NK-92 (cell line): ENCODE measurements around the gene ARSB.
"Not testable (repeated sequence)": the region's sequence is repeated elsewhere in the genome, so short reads cannot be mapped to it uniquely, and the experiment has no call there.

Experiments
- DNase-seq: peaks from one replicate; lab custom pipeline; 2025; ENCODE audit not compliant: unreplicated experiment; lab: John Stamatoyannopoulos, UW

ARSB gene

DNA sequence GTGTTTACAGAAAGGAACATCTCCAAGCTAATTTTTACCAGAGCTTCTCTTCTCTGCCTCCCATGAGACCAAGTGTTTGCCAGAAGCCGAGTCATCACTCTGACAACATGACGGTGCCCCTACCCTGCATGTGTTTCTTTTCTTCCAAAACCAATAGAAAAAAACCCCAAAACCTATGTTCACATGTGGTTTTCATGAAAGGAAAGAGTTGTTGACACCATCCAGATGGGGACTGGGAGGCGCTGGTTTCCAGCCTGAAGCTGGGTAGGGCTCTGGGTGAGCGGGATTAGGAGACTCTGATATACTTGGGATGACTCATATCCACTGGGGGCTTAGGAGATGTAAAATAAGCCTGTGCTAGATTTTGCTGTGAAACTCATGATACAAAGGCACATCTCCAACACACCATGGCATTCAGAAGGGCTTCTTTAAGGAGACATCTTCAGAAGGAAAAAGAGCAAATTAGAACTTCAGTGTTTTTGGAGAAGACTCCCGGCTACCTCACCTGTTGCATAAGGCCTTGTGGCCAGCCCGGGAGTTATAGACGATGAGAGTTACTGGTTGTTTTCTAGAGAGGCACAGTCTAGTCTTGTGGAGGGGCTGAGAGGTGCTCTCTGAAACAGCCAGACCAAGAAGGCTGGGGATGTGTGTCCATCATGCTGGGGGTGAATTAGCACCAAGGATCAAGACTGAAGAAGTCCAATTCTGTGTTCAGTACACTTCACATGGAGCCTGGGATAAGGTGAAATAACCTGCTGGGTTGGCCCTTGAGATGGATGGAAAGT lies 227.6 kb downstream of the ARSB start:
- DNase-seq: no peak

DNA sequence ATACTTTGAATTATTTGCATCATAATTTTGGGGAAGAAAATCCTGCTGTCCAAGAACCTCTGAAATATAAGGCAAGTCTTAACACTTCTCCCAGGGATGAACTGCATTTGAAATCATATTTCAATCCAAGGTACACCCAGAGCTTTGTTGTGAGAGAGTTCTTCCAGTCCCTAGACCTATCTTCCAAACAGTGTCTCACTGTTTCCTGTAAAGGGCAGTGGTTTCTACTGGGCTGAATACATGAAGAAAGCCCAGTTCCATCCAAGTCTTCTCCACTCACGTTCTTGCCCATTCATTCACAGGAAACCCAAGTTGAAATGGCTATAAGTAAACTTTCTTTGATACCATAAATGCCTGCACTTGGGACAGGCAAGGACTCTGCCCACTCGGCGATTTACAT lies 228.3 kb downstream of the ARSB start:
- DNase-seq: no peak

DNA sequence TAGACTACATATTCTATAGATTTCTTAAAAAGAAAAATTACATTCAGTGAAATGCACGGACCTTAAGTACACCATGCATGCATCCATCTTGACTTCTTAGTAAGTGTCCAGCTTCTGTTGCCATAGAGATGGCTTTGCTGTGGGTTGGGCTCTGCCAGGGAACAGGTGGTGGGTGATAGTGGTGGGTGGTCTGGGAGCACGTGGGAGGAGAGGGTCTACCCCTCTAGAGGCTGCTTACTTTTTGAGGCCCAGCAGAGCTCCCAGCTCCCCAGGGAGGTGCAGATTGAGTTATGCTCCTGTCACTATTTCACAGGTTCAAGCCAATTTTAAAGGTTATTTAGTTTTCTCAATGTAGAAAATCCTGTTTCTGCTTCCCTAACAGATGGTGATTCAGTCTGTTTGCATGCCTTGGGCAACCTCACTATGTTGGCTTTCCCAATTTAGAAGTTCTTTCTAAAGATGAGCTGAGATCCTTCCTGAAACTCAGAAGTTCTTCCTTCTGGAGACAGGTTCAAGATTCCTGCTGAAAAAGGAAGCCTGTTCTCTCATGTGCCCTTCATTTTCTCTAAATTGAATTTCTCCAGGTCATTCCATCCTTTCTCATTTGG lies 229.2 kb downstream of the ARSB start:
- DNase-seq: no peak

DNA sequence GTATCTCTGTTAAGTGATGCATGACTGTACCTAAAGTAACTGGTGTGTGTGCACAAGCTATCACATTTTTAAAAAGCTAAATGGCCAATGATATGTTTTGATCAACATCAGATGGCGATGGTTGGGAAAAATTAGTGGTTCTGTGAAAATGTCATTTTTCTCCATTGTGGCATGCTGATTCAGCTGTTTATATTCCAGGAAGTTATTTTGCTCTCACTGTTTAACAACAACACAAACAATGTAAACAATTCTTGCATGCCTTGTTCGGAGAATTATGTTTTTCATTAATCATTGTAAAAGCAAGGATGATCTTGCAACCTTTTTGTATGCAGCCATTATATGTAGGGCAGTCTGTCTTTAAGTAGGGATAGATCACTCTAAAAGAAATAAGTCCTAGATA lies 230.5 kb downstream of the ARSB start:
- no peak for DNase-seq

DNA sequence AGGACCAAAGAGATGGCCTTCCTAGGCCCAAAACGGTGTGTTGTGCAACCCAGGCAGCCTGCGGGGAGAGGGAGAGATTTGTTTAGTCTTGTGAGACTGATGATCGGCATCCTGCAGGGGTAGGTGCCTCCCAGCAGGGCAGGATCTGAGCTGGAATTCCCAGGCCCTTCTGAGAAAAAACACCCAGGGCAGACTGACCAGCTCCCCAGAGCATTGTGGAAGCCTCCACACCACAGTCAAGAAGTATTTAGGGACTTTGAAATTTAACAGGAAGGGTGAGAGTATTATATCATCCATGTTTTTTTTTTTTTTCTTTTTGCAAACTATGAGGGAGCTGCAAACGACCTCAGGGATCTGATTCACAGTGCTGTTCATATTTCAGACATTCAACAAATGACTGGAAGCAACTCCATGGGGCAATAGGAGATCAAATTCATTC lies 232.0 kb downstream of the ARSB start:
- no peak for DNase-seq

DNA sequence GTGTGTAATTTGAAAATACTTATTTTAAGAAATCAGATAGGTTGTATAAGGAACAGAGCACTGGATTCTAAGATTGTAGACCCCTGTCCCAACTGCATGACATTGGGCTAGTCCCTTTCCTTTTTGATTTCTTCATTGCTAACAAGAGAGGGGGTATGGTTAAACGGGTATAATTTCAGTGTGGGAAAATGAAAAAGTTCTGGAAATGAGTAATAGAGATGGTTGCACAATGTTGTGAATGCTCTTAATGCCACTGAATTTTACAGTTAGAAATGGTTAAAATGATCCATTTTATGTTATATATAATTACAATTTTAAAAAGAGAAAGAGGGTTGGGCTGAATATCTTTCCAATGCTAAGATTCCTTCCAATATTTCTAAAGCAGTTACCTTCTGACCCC lies 233.2 kb downstream of the ARSB start:
- no peak for DNase-seq

DNA sequence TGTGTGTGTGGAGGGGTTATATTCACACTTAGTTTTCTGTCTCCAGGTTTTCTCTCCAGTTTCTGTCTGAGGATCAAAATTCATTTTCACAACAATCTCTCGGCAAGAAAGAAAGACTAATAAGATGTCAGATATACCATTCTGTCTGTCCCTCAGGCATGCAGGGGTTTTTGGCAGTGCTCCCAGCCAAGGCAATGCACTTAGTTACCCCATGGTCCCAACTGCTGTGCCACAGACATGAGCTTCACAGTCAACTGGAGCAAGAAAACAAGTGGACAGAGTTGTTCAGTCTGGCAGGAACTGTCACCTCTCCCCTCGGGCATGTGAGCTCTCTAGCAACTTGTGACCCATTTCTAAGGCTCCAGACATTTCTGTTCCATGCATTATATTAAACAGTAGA lies 234.8 kb downstream of the ARSB start:
- no peak for DNase-seq

DNA sequence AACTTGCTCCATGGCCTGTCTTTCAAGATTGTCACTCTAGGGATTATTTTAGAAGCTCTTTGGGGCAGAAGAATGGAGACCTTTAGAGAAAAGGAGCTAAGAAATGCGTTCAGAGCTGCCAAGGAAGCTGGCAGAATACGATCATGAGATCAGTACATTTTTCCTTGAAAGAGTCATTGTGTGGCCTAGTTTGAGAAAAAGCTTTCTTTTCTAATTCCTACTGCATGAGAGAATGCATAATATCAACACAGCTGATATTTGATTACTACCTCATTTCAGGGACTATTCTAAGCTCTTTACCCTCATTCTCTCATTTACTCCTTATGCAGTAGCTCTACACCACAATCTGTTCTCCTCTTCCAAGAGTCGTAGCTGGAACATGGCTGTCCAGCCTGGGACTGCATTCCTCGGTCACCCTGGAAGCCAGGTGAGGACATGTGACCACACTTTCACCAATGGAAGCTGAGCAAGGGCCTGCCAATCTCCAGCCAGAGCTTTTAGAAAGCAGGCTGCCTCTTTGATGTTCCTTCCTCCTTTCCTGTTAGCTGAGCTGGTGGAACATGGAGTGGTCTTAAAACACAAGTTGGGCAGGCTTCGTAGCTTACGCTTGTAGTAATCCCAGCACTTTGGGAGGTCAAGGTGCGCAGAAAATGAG lies 237.3 kb downstream of the ARSB start:
- no peak for DNase-seq

DNA sequence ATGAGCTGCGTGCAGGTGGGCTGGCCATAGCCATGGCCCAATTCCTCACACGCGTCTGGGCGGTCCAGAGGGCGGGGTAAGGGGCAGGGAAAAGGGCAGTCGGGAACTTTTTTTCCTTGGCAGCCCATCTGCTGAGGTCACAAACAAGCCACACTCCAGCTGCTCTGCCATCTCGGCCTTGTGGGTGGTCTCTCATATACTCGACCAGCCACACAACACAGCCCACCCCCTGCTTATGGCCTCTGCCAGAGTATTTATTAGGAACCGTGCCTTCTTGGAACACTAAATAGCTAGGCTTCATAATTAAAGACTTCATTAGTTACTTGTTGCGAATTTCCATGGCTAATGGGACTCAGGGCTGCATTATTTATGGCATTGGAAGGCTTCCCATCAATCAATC lies 238.1 kb downstream of the ARSB start:
- DNase-seq: no peak

DNA sequence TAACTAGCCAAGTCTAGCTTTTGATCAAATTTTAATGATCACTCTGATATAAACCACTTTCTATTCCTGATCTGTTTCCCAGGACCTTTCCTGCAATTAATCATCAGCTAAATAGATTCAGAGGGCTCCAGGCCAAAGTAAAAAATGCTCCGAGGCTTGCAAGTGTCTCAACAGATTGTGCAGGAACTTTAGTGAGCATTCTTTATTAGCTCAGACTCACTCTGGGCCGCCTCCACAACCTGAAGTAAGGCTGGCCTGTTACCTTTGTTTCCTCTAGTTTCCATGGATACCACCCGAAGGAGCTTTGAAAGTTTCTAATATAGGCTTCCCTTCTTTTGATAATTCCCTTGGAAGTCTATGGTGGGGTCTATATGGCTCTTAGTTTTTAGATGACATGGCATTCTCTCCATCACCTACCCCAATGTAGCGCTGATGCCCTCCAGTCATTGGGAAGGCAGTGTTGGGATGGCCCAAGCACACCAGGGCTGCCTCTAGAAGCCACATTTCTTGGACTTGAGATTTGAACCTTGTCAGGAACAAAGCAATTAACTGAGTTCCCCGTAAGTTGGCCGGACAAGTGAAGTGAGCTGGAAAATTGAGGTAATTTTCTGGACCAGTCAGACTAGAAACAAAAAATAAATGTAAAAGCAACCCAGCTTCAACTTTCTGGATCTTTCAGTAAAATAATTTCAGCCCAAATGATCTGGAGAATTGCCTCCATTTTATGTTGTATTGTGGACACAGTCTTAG lies 238.9 kb downstream of the ARSB start:
- DNase-seq: no peak

DNA sequence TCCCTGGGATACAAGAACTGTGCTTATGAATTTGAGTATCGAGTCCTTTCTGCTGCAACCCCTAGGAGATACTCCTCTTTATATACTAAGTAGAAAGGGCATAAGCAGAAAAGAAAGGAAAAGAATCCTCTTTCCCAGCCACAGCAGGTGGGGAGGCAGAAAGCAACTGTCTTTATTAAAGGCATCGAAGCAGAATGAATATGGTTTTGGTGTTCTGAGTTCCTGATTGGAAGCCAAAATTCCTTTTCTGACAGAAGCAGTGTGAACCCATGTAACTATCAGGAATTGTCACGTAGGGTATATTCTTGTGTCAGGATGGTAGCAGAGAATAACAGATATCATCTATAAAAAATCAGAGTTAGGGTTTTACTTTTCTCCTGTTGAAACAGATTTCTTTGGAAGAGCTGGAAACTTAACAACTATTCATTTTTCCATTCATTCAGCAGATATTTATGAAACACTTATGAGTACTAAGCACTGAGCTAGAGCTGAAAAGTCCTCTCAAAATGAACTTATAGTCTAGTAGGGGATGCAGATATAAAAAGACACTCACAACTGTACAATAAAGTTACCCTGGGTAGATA lies 240.1 kb downstream of the ARSB start:
- no peak for DNase-seq

DNA sequence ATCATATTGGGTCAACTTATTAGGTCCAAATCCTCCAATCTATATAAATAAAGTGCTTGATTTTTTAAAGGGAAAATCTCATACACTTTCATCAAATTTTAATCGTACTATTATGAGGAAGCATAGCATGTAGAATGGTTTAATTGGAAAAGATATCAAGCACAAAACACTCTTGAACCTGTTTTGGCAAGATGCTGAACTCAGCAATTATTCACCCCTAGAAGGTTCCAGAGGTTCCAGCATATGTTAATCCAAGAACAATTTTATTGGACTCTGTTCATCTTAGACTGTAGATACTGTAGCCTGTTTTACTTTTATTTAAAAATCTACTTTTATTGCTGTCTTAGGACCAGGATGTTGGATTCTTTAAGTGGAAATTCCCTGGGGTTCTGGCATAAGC lies 244.1 kb downstream of the ARSB start:
- no peak for DNase-seq

DNA sequence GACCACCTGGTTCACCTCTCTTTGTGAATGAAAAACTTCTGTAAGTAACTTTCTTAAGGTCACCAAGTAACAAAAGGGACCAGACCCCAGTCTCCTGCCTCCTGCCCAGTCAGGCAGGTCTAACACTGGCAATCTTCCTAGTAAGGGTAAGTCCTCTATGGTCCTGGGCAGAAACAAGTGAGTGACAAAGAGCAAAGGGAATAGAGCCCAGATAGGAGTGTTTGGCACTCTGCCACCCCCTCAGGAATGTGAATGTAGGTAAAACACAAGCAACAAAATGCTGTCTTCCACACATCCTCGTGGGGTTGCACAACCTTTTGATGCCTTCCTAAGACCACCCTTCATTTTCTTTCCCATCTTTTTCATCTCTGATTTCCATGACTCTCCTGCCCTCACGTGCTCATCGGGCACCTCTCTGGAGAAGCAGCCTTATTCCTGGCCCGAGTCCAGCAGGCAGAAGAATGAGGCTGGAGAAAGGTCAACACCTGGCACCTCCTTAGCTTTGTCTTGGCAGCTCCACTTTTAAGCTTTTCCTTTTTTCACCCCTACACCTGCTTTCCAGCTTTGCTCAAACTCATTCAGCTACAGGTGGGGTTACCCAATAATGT lies 246.3 kb downstream of the ARSB start:
- no peak for DNase-seq

DNA sequence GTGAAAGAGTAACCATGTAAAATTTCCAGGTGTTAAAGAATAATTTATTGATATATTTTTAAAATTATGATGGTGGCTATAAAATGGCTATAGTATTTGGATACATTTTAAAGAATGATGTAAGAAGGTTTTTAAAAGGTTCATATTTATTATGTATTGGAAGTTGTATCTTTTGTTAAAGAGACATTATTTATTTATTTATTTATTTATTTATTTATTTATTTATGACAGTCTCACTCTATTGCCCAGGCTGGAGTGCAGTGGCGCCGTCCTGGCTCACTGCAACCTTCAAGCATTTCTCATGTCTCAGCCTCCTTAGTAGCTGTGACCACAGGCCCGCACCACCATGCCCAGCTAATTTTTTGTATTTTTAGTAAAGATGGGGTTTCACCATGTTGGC lies 247.0 kb downstream of the ARSB start:
- DNase-seq: no peak

DNA sequence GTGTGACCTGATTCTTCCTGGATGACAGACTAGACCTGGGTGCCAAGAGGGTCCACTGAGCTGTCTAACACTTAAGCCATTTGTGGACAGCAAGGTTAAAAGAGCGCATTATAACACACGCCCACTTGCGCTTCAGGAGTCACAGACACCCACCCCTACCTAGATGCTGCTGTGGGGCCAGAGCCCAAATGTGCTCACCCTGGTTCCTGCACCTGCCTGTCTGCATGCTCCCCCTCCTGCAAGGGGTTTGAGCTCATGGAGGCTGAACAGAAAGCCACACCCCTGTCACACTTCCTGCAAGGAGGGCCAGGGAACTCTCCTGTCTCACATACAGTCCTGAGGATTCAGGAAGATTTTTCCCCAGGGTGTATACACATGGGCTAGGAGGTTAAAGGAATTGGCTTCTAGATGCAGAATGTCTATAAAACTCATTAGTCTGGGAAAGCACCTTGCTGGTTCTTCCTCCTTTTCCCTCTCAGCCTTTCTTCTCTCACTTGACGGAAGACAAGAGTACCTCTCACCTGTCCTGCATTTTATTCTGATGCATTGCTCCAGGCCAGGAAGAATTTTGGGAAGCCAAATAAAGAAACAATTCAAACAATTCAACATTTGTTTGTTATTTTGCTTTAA lies 249.2 kb downstream of the ARSB start:
- DNase-seq: no peak

DNA sequence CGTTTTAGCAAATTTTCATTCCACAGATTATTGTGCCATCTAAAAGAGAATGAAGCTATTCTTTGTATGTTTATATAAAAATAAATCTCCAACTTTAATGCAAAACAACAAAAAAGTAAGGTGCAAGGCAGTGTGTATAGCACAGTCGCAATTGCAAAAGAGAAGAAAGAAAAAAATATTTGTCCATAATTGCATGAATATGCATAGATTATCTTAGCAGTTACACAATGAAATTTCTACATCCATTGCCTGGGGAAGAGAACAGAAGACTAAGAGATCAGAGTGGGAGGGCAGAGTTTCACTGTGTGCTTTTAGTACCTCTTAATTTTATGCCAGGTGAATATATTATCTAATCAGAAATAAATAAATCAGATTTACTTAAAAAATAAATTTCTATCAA lies 250.2 kb downstream of the ARSB start:
- DNase-seq: no peak

DNA sequence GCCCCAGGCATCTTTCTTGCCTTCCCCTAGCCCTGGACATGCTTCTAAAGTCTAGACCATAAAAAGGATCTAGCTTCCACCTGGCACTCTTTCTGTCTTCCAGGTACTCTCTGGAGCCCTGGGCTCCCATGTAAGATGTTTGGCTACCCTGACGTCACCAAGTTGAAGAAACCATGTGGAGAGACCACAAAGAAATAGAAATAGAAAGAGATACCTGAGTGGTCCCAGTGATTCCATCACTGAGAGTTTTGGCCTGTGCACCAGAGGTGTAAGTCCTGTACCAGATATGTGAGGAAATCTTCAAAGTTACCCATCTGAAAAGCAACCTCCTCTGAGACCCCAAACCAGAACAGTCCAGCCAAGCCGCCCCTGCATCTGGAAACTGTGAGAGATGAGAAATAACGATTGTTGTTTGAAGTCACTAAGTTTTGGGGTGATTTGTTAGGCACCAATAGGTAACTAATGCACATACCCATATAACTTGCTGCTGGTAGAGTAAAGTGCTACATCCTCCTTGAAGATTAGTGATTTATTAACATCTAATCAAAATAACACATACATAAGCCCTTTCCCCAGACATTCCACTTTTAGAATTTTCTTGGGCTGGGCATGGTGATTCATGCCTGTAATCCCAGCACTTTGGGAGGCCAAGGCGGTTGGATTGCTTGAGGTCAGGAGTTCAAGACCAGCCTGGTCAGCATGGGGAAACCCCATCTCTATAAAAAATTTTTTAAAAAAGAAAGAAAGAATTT lies 250.8 kb downstream of the ARSB start:
- DNase-seq: no peak

DNA sequence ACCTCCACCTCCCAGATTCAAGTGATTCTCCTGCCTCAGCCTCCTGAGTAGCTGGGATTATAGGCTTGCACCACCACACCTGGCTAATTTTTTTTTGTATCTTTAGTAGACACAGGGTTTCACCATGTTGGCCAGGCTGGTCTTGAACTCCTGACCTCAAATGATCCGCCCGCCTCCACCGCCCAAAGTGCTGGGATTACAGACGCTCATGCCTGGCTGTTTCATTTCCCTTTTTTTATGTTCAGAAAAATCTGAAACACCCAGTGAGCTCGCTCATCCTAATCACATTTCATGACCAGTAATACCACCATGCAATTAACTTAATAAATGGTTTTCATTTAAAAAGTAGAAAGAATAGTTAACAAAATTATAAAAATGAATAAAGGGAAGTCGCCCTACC lies 252.4 kb downstream of the ARSB start:
- not testable (repeated sequence) for DNase-seq

DNA sequence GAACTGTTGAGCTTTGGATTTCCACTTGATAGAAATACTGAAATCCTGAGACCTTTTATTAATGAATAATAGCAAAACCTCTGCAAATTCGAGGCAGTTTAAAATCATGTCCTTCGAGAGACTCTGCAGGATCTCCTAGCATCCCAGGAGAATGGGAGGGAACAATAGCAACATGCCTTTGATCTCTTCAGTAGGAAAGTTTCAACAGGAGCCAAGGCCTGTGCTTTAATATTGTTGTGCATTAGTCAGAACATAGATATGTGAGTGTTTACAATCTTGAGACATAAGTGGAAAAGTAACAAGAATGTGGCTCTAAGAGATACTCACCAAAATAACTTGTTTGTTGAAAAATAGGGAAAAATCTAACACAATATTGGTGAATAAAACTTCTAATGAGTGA lies 253.2 kb downstream of the ARSB start:
- no peak for DNase-seq
